Activated naive CD8-positive, alpha-beta T cell treated with anti-CD3 and anti-CD28 coated beads for 36 hours (primary cell): Measurements from ENCODE around the gene PPIB. TPM values are rescaled to one million over a fixed set of nuclear protein-coding genes. Genes with fewer than 3 reads are reported as not detected.
"Not testable (repeated sequence)": the region's sequence is repeated elsewhere in the genome, so short reads cannot be mapped to it uniquely, and the experiment has no call there.

Experiments used
- DNase-seq: peaks from one replicate; pipeline ENCODE4 v3.0.0; 2021
- H3K27ac Mint-ChIP-seq: one replicate; pipeline ENCODE4 v1.8.0; 2022; ENCODE audit warnings: mild to moderate bottlenecking, moderate library complexity, mixed read lengths
- H3K27me3 Mint-ChIP-seq: one replicate; pipeline ENCODE4 v1.8.0; 2022; ENCODE audit warnings: mild to moderate bottlenecking, mixed read lengths
- H3K36me3 Mint-ChIP-seq: one replicate; pipeline ENCODE4 v1.8.0; 2021; ENCODE audit warnings: mild to moderate bottlenecking, mixed read lengths
- H3K4me1 Mint-ChIP-seq: one replicate; pipeline ENCODE4 v1.8.0; 2021; ENCODE audit warnings: mixed read lengths
- H3K4me3 Mint-ChIP-seq: one replicate; pipeline ENCODE4 v1.8.0; 2022; ENCODE audit warnings: mild to moderate bottlenecking, moderate library complexity, mixed read lengths
- H3K9me3 Mint-ChIP-seq: one replicate; pipeline ENCODE4 v1.8.0; 2022; ENCODE audit warnings: mixed read lengths
- total RNA-seq, 2 experiments: library from RNA; stranded (reverse); gene quantifications; one replicate each; pipeline ENCODE4 v1.2.3, GENCODE V29; 2021

The PPIB gene
- total RNA-seq, 2 experiments from 2014 or later = 315 to 318 TPM

DNA sequence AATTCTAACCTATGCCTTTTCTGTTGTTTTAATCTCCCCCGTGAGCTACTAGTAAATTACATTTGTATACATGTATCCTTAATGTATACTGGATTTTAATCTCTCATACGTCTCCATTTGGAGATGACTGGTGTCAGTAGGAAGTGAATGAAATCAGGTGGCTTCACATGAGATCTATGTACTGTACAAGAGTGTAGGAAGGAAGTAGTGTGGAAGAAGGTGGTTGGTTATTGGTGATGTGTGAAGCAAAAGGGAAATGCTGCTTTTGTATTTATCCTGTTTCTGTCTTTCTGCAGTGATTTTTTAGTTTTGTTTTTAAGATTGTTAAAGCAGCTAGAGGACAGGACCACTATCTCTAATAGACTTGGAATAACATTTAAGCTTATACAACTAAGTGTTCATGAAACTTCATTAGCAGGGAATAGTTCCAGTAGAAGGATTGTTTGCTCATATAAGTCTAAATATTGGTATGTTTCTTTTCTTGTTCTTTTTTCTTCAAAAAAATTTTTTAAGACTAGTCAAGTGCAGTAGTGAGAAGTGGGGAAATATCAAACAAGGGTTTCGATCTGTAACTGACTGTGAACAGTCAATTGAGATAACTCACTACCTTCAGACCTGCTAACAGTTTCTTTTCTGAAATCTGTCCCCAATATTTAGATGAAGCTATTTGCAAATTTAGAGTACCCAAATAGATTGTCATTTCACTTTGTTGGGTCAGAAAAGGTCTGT lies 51.7 kb downstream of the PPIB start:
- peaks cover 19% of the 10 kb centered on the region for H3K36me3 Mint-ChIP-seq
- H3K27me3 Mint-ChIP-seq = no peaks in the 10 kb centered on the region
- H3K9me3 Mint-ChIP-seq = no peaks in the 10 kb centered on the region
- peaks cover 37% of the 10 kb centered on the region for H3K4me1 Mint-ChIP-seq
- H3K27ac Mint-ChIP-seq = no peak overlapping the region
- no peak overlapping the region for H3K4me3 Mint-ChIP-seq
- DNase-seq = no peak

DNA sequence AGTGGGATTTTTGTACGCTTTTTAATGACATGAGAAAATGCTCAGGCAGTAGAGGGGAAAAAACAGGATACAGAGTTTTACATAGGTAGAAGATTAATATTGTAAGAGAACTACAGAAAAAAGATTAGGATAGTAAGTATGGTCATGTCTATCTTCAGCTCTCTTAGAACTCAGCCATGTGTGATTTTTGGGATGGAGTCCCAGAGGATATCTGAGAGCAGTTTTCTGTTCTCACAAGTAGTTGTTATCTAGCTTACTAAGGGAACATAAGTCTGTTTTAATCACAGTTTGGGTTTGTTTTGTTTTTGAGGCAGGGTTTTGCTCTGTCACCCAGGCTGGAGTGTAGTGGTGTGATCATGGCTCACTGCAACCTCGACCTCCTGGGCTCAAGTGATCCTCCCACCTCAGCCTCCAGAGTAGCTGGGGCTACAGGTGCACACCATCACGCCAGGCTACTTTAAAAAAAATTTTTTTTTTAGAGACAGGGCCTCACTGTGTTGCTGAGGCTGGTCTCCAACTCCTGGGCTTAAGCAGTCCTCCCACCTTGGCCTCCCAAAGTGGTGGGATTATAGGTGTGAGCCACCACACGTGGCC lies 52.6 kb downstream of the PPIB start:
- Mint-ChIP-seq H3K36me3 (peaks cover 19% of the 10 kb centered on the region), H3K4me1 (peaks cover 37% of the 10 kb centered on the region)
- H3K9me3 Mint-ChIP-seq, DNase-seq, H3K27me3 Mint-ChIP-seq, H3K27ac Mint-ChIP-seq, H3K4me3 Mint-ChIP-seq: not testable (repeated sequence)

DNA sequence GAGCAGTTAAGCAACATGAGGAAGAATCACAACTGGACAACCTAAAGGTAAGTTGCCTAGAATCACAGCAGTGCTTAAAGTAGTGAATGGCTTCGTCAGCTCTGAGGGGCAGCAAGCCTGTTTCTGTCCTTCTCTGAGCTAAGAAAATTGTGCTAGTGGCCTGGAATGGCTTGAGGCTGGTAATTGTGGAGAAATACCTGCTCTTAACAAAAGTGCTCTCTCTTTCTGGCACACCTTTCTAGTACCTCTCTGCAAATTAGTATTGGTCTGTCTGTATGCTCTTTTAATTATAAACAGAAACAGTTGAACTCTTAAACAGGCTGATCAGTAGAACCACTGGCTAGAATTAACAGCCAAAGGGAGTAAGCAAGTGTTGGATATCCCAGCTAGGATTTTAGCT lies 55.5 kb downstream of the PPIB start:
- DNase-seq = no peak
- Mint-ChIP-seq H3K4me1 (peaks cover 39% of the 10 kb centered on the region), H3K27ac (no peak overlapping the region), H3K36me3 (peaks cover 17% of the 10 kb centered on the region), H3K4me3 (no peak overlapping the region), H3K9me3 (no peaks in the 10 kb centered on the region), H3K27me3 (no peaks in the 10 kb centered on the region)

Other genes starting within 250 kb of the PPIB start
- gene DAPK2, start 116.5 kb downstream of the PPIB start, total RNA-seq = under 1 TPM; 0.29 to 0.60 TPM
- gene CIAO2A, start 69.2 kb downstream of the PPIB start, total RNA-seq = 10 to 100 TPM; 95.2 to 99.2 TPM
- gene SNX1, start 67.0 kb downstream of the PPIB start, total RNA-seq = 10 to 100 TPM; 79.8 to 88.6 TPM
- under 1 TPM; 0.42 to 0.74 TPM for gene SNX22, start 11.3 kb downstream of the PPIB start, total RNA-seq
- gene CSNK1G1, start 193.2 kb upstream of the PPIB start, total RNA-seq = 10 to 100 TPM; 17.5 to 19.2 TPM
- gene PCLAF, start 218.4 kb upstream of the PPIB start, total RNA-seq = 100 to 1,000 TPM; 126 to 134 TPM
- gene TRIP4, start 224.8 kb upstream of the PPIB start, total RNA-seq = 10 to 100 TPM; 18.0 to 18.4 TPM